ENCODE results near the gene H1-8. TPM values are rescaled to one million over a fixed set of nuclear protein-coding genes. Genes with fewer than 3 reads are reported as not detected.

H1-8 gene
- total and polyA plus RNA-seq, 11 donors = not detected

DNA sequence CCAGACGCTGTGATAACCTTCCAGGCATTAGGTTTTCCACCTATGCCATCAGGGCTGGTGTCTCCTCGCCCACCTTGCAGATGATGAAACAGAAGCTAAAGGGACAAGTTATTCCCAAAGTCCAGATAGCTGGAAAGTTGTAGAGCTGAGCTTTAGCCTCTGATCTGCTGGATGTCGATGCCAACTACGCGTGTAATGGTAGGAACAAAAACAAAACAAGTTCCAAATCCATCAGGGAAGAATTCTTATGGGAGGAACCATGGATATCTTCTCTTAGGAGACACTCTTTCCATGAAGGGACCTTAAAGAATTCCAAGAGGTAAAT lies 42.7 kb upstream of the H1-8 start:
- no peak for TF ChIP-seq POLR2A (IDR thresholded peaks at IDR 0.05)
- TF ChIP-seq, protein P1, sequence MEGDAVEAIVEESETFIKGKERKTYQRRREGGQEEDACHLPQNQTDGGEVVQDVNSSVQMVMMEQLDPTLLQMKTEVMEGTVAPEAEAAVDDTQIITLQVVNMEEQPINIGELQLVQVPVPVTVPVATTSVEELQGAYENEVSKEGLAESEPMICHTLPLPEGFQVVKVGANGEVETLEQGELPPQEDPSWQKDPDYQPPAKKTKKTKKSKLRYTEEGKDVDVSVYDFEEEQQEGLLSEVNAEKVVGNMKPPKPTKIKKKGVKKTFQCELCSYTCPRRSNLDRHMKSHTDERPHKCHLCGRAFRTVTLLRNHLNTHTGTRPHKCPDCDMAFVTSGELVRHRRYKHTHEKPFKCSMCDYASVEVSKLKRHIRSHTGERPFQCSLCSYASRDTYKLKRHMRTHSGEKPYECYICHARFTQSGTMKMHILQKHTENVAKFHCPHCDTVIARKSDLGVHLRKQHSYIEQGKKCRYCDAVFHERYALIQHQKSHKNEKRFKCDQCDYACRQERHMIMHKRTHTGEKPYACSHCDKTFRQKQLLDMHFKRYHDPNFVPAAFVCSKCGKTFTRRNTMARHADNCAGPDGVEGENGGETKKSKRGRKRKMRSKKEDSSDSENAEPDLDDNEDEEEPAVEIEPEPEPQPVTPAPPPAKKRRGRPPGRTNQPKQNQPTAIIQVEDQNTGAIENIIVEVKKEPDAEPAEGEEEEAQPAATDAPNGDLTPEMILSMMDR (IDR thresholded peaks at IDR 0.05) = no peak
- Histone ChIP-seq H3K4me3 (no peak overlapping the region), H3K27me3 (no peaks in the 10 kb centered on the region), H3K9me3 (no peaks in the 10 kb centered on the region), H3K4me1 (peaks cover 11 to 93% (median 52%) of the 10 kb centered on the region in 12 donors), H3K27ac (peak overlapping the region in 11 of 12 donors; percentile 14 to 73 (median 53)), H3K36me3 (peaks cover 0 to 31% (median 6%) of the 10 kb centered on the region in 9 donors)
- 81 to 95% (median 90%) methylated on average over 5 of the region's 5 CpGs for WGBS, 4 donors
- DNase-seq (no peak), ATAC-seq (no peak)
- intact Hi-C loops (cut with DNase I) = loop anchor here in 5 of 10 donors (5.0 to 10.0 kb wide), 4 partner anchors 52 to 125 kb away; no protein-coding TSS in a partner anchor

DNA sequence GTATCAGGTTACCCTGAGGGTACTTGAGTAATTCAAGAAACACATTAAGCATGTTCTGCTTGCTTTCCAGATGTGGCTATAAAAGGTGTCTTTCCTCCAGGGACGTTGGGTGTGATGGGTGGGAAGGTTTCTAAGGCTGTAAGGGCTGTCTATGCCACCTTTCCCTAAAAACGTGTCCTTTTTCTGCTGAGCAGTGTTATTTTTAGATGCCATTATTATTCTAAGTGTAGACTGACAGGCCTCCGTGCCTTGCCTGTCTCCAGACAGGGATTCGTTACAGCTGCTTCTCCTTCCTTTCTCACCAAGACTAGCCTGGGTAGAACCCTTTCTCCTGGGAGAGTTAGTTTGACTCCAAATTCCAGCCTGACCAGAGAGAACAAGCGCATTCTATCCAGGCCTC lies 41.3 kb upstream of the H1-8 start:
- Histone ChIP-seq H3K27me3 (no peaks in the 10 kb centered on the region), H3K4me3 (no peak overlapping the region), H3K36me3 (peaks cover 0 to 33% (median 10%) of the 10 kb centered on the region in 9 donors), H3K4me1 (peaks cover 11 to 97% (median 59%) of the 10 kb centered on the region in 12 donors), H3K9me3 (no peaks in the 10 kb centered on the region), H3K27ac (peak overlapping the region in 2 of 12 donors; percentile 24 to 60)
- ATAC-seq (no peak), DNase-seq (no peak)
- intact Hi-C loops (cut with DNase I) = loop anchor here in 5 of 10 donors (5.0 to 10.0 kb wide), 4 partner anchors 51 to 123 kb away; no protein-coding TSS in a partner anchor
- 53 to 62% (median 55%) methylated on average over 5 of the region's 5 CpGs for WGBS, 4 donors
- TF ChIP-seq, protein P1 (IDR thresholded peaks at IDR 0.05) = no peak

DNA sequence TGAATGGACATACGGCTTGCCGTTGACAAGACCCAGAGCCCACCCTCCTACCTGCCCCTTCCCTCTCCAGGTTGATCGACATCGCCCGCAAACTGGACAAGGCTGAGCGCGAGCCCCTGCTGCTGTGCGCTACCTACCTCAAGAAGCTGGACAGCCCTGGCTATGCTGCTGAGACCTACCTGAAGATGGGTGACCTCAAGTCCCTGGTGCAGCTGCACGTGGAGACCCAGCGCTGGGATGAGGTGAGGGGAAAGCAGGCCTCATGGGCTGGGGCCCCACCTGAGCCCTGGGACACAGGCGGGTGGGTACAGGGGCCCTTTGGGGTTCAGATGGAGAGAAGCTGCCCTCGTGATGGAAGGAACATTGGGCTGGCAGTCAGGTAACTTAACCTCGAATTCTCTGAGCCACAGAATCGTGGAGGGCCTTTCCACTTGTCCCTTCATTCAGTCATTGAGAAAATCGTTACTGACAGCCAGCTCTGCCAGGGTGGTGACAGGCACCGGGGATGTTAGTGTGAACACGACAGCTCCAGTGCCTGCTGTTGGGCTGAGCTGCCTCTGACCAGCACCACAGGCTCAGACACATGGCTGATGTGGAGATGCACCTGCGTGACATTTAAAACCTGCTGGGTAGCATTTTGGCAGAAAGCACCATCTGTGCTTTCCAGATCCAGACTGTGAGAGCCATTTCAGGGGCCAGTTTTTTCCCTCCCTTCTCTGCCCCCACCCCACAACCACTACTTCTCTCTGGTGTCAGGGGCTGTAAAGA lies 40.1 kb upstream of the H1-8 start:
- 81 to 86% (median 83%) methylated on average over 18 of the region's 18 CpGs for WGBS, 4 donors
- H3K27ac ChIP-seq = no peak overlapping the region
- no peak for ATAC-seq

More for the DNA sequence above, 40.1 kb upstream of the H1-8 start:
- H3K9me3 ChIP-seq = no peaks in the 10 kb centered on the region
- H3K36me3 ChIP-seq = peaks cover 0 to 42% (median 10%) of the 10 kb centered on the region in 9 donors
- peak in 3 of 5 donors; percentile 49 to 69 (median 60) for DNase-seq
- no peak overlapping the region for H3K4me3 ChIP-seq
- H3K27me3 ChIP-seq = no peaks in the 10 kb centered on the region
- intact Hi-C loops (cut with DNase I) = loop anchor here in 5 of 10 donors (5.0 to 10.0 kb wide), 4 partner anchors 49 to 122 kb away; no protein-coding TSS in a partner anchor
- TF ChIP-seq POLR2A (IDR thresholded peaks at IDR 0.05) = no peak
- TF ChIP-seq, protein P1 (IDR thresholded peaks at IDR 0.05) = no peak
- H3K4me1 ChIP-seq = peaks cover 4 to 97% (median 64%) of the 10 kb centered on the region in 12 donors

Measured in heart left ventricle (tissue), 16 donors.